ENCODE results near the gene MYH3. TPM values are rescaled to one million over a fixed set of nuclear protein-coding genes. Genes with fewer than 3 reads are reported as not detected.

The MYH3 gene
- polyA plus RNA-seq, 1 donor (not counting 4 experiments of a cell fraction or from before 2014, with no cell fraction given), result 0.83 TPM

- dilution Hi-C loops (cut with MboI; ENCODE audit: extremely low pct_ligation_motif_present, low sequenced_read_pairs), result no loop called here
- no peaks in the 10 kb centered on the region for H4K20me1 ChIP-seq (ENCODE audit: control insufficient read depth, extremely low read depth, insufficient read depth, low read length)
- TF ChIP-seq CTCF (optimal IDR thresholded peaks at IDR 0.05 in 1 of 3, IDR thresholded peaks at IDR 0.05 in 1 of 3, conservative IDR thresholded peaks at IDR 0.05 in 1 of 3; ENCODE audit: extremely low read depth in 1 of 3, insufficient read depth in 2 of 3, low read length in 3 of 3) (no peak), EZH2 (IDR thresholded peaks at IDR 0.05; ENCODE audit: low read length) (no peak)
Measured at GRCh38 chr17:10629706-10630105, 27.4 kb downstream of the MYH3 start.

GRCh38 chr17:10628756-10629155, 28.4 kb downstream of the MYH3 start:
- Histone ChIP-seq H3K9me1 (ENCODE audit: control insufficient read depth, extremely low read depth, insufficient read depth, low read length) (no peaks in the 10 kb centered on the region), H3K4me1 (ENCODE audit: control insufficient read depth, extremely low read depth, insufficient read depth, low read length) (peaks cover 19% of the 10 kb centered on the region), H3K9me3 (ENCODE audit: control insufficient read depth, low read depth, low read length) (no peaks in the 10 kb centered on the region), H3K9ac (ENCODE audit: control insufficient read depth, extremely low read depth, insufficient read depth, low read length) (no peak overlapping the region), H2AFZ (ENCODE audit: control insufficient read depth, low read length) (no peak overlapping the region), H3K4me2 (ENCODE audit: control insufficient read depth, extremely low read depth, insufficient read depth, low read depth, low read length) (no peak overlapping the region), H3K36me3 (ENCODE audit: control insufficient read depth in 2 of 2, extremely low read depth in 1 of 2, insufficient read depth in 2 of 2, low read length in 2 of 2) (peaks cover 0 to 1% of the 10 kb centered on the region in 2 experiments), H3K27me3 (ENCODE audit: control insufficient read depth, extremely low read depth, insufficient read depth, low read length) (no peaks in the 10 kb centered on the region), H3K4me3 (ENCODE audit: control insufficient read depth in 2 of 3, extremely low read depth in 1 of 3, insufficient read depth in 2 of 3, low read depth in 1 of 3, low read length in 3 of 3) (no peak overlapping the region), H4K20me1 (ENCODE audit: control insufficient read depth, extremely low read depth, insufficient read depth, low read length) (no peaks in the 10 kb centered on the region), H3K27ac (ENCODE audit: control insufficient read depth, insufficient read depth, low read length) (no peak overlapping the region), H3K79me2 (ENCODE audit: control insufficient read depth, insufficient read depth, low read length) (no peaks in the 10 kb centered on the region)
- DNase-seq (ENCODE audit: low read depth, low spot score) (no peak), FAIRE-seq (no peak)
- TF ChIP-seq EZH2 (IDR thresholded peaks at IDR 0.05; ENCODE audit: low read length) (no peak), CTCF (optimal IDR thresholded peaks at IDR 0.05 in 1 of 3, IDR thresholded peaks at IDR 0.05 in 1 of 3, conservative IDR thresholded peaks at IDR 0.05 in 1 of 3; ENCODE audit: extremely low read depth in 1 of 3, insufficient read depth in 2 of 3, low read length in 3 of 3) (peak; percentile 13 to 41 (median 34))
- dilution Hi-C loops (cut with MboI; ENCODE audit: extremely low pct_ligation_motif_present, low sequenced_read_pairs), result no loop called here

More at GRCh38 chr17:10629706-10630105, 27.4 kb downstream of the MYH3 start:
- FAIRE-seq (no peak), DNase-seq (ENCODE audit: low read depth, low spot score) (no peak)
- H3K4me2 ChIP-seq (ENCODE audit: control insufficient read depth, extremely low read depth, insufficient read depth, low read depth, low read length), result no peak overlapping the region
- no peaks in the 10 kb centered on the region for H3K9me1 ChIP-seq (ENCODE audit: control insufficient read depth, extremely low read depth, insufficient read depth, low read length)
- no peaks in the 10 kb centered on the region for H3K27me3 ChIP-seq (ENCODE audit: control insufficient read depth, extremely low read depth, insufficient read depth, low read length)
- no peak overlapping the region for H3K27ac ChIP-seq (ENCODE audit: control insufficient read depth, insufficient read depth, low read length)
- H2AFZ ChIP-seq (ENCODE audit: control insufficient read depth, low read length), result no peak overlapping the region
- no peaks in the 10 kb centered on the region for H3K79me2 ChIP-seq (ENCODE audit: control insufficient read depth, insufficient read depth, low read length)
- peaks cover 10% of the 10 kb centered on the region for H3K4me1 ChIP-seq (ENCODE audit: control insufficient read depth, extremely low read depth, insufficient read depth, low read length)
- no peak overlapping the region for H3K9ac ChIP-seq (ENCODE audit: control insufficient read depth, extremely low read depth, insufficient read depth, low read length)
- no peak overlapping the region for H3K4me3 ChIP-seq (ENCODE audit: control insufficient read depth in 2 of 3, extremely low read depth in 1 of 3, insufficient read depth in 2 of 3, low read depth in 1 of 3, low read length in 3 of 3)
- H3K36me3 ChIP-seq (ENCODE audit: control insufficient read depth in 2 of 2, extremely low read depth in 1 of 2, insufficient read depth in 2 of 2, low read length in 2 of 2), result peaks cover 0 to 3% of the 10 kb centered on the region in 2 experiments
- no peaks in the 10 kb centered on the region for H3K9me3 ChIP-seq (ENCODE audit: control insufficient read depth, low read depth, low read length)
